Measurements from ENCODE around the gene FAM219A.
A peak's percentile ranks its signal among the peaks of the same experiment; 100 is the strongest.
"Not testable (repeated sequence)": the region's sequence is repeated elsewhere in the genome, so short reads cannot be mapped to it uniquely, and the experiment has no call there.

FAM219A gene

GRCh38 chr9:34443976-34444375 lies 14.4 kb downstream of the FAM219A start:
- ATAC-seq = no peak

GRCh38 chr9:34443533-34443932 lies 14.8 kb downstream of the FAM219A start:
- ATAC-seq = no peak

More at GRCh38 chr9:34443976-34444375, 14.4 kb downstream of the FAM219A start:
- DNase-seq = no peak

GRCh38 chr9:34442770-34443169 lies 15.6 kb downstream of the FAM219A start:
- DNase-seq (no peak), ATAC-seq (no peak)

More at GRCh38 chr9:34443533-34443932, 14.8 kb downstream of the FAM219A start:
- DNase-seq = no peak

GRCh38 chr9:34440017-34440416 lies 18.4 kb downstream of the FAM219A start:
- no peak for DNase-seq
- no peak for ATAC-seq

GRCh38 chr9:34438465-34438864 lies 19.9 kb downstream of the FAM219A start:
- not testable (repeated sequence) for ATAC-seq, DNase-seq

GRCh38 chr9:34437926-34438307 lies 20.5 kb downstream of the FAM219A start:
- not testable (repeated sequence) for ATAC-seq, DNase-seq

GRCh38 chr9:34437006-34437925 lies 21.1 kb downstream of the FAM219A start:
- ATAC-seq (peak; percentile 82), DNase-seq (peak; percentile 53)

- no peak for DNase-seq
- ATAC-seq = no peak
Observed at GRCh38 chr9:34431667-34432066, 26.7 kb downstream of the FAM219A start.

GRCh38 chr9:34430843-34431437 lies 27.4 kb downstream of the FAM219A start:
- no peak for ATAC-seq
- DNase-seq = peak; percentile 15

GRCh38 chr9:34428325-34428958 lies 29.9 kb downstream of the FAM219A start:
- no peak for DNase-seq
- ATAC-seq = no peak

- DNase-seq (no peak), ATAC-seq (no peak)
Observed at GRCh38 chr9:34426347-34427074, 31.9 kb downstream of the FAM219A start.

GRCh38 chr9:34419716-34420504 lies 38.5 kb downstream of the FAM219A start:
- DNase-seq (no peak), ATAC-seq (no peak)

- DNase-seq (no peak), ATAC-seq (no peak)
Observed at GRCh38 chr9:34417734-34418133, 40.6 kb downstream of the FAM219A start.

GRCh38 chr9:34413231-34413852 lies 45.0 kb downstream of the FAM219A start:
- DNase-seq (peak; percentile 58), ATAC-seq (no peak)

- no peak for DNase-seq
Observed at GRCh38 chr9:34412336-34412735, 46.0 kb downstream of the FAM219A start.

GRCh38 chr9:34409154-34409553 lies 49.2 kb downstream of the FAM219A start:
- DNase-seq (no peak), ATAC-seq (no peak)

More at GRCh38 chr9:34412336-34412735, 46.0 kb downstream of the FAM219A start:
- ATAC-seq = no peak

- DNase-seq = no peak
- no peak for ATAC-seq
Observed at GRCh38 chr9:34408173-34408572, 50.2 kb downstream of the FAM219A start.

- no peak for ATAC-seq
- no peak for DNase-seq
Observed at GRCh38 chr9:34406219-34406618, 52.2 kb downstream of the FAM219A start.

GRCh38 chr9:34405719-34406118 lies 52.7 kb downstream of the FAM219A start:
- no peak for ATAC-seq
- no peak for DNase-seq

GRCh38 chr9:34403554-34404380 lies 54.6 kb downstream of the FAM219A start:
- ATAC-seq = no peak
- DNase-seq = peak; percentile 66
